GM12892 (cell line): Measurements from ENCODE around the gene CACNA2D2.

Experiments used
- POLR2A ChIP-seq: IDR thresholded peaks from 2 replicates; pipeline ENCODE4 v1.6.1; 2011; ENCODE audit warnings: low read depth, low read length, control low read depth
- POLR2AphosphoS5 ChIP-seq: IDR thresholded peaks from 2 replicates; pipeline ENCODE4 v1.6.1; 2011; ENCODE audit warnings: low read depth, low read length, control low read depth
- TAF1 ChIP-seq: IDR thresholded peaks from 2 replicates; pipeline ENCODE4 v1.6.1; 2011; ENCODE audit warnings: low read depth, mild to moderate bottlenecking, control low read depth, low read length, borderline replicate concordance

- no peak for TF ChIP-seq POLR2AphosphoS5
- no peak for TF ChIP-seq POLR2A
- TF ChIP-seq TAF1 = no peak
These were observed 150.7 kb downstream of the CACNA2D2 start for GRCh38 chr3:50352781-50353180.
